MM.1S (cell line): ENCODE data around the gene AKIRIN1.
"Not testable (repeated sequence)": the region's sequence is repeated elsewhere in the genome, so short reads cannot be mapped to it uniquely, and the experiment has no call there.

ENCODE experiments used
- DNase-seq: peaks from one replicate; pipeline ENCODE4 v3.0.0-alpha.2; 2015
- H2AFZ ChIP-seq: fragments of 300-600 bp; sonication (generic); 2 replicates; pipeline ENCODE4 v1.6.0; 2016; ENCODE audit warnings: antibody characterized with exemption, low read length
- H3F3A ChIP-seq: fragments of 300-600 bp; sonication (generic); 2 replicates; pipeline ENCODE4 v1.6.1; 2016; ENCODE audit warnings: mild to moderate bottlenecking, antibody characterized with exemption, low read length, moderate library complexity, mixed read lengths; ENCODE audit not compliant: insufficient read depth
- H3K27ac ChIP-seq: fragments of 300-600 bp; sonication (generic); 2 replicates; pipeline ENCODE4 v1.5.1; 2016; ENCODE audit warnings: mild to moderate bottlenecking, low read length
- H3K27me3 ChIP-seq: fragments of 300-600 bp; sonication (generic); replicated peaks from 2 replicates; pipeline ENCODE4 v1.6.0; 2016; ENCODE audit warnings: low read length; ENCODE audit not compliant: insufficient read depth
- H3K36me3 ChIP-seq: fragments of 300-600 bp; sonication (generic); replicated peaks from 2 replicates; pipeline ENCODE4 v1.6.1; 2016; ENCODE audit warnings: mild to moderate bottlenecking, low read length, mixed read lengths; ENCODE audit not compliant: insufficient read depth
- H3K4me1 ChIP-seq: fragments of 300-600 bp; sonication (generic); 2 replicates; pipeline ENCODE4 v1.6.1; 2016; ENCODE audit warnings: low read length, mixed read lengths
- H3K4me2 ChIP-seq: fragments of 300-600 bp; sonication (generic); 2 replicates; pipeline ENCODE4 v1.6.0; 2016; ENCODE audit warnings: low read depth, low read length
- H3K4me3 ChIP-seq: fragments of 300-600 bp; sonication (generic); 2 replicates; pipeline ENCODE4 v1.5.1; 2016; ENCODE audit warnings: low read length, mixed read lengths
- H3K79me2 ChIP-seq: fragments of 300-600 bp; sonication (generic); 2 replicates; pipeline ENCODE4 v1.6.1; 2016; ENCODE audit warnings: mixed run types, low read length, mixed read lengths
- H3K9ac ChIP-seq: fragments of 300-600 bp; sonication (generic); 2 replicates; pipeline ENCODE4 v1.6.1; 2016; ENCODE audit warnings: low read length, mixed read lengths
- H3K9me2 ChIP-seq: fragments of 300-600 bp; sonication (generic); replicated peaks from 2 replicates; pipeline ENCODE4 v1.6.1; 2016; ENCODE audit warnings: mild to moderate bottlenecking, low read length, mixed read lengths; ENCODE audit not compliant: insufficient read depth
- H3K9me3 ChIP-seq: fragments of 300-600 bp; sonication (generic); replicated peaks from 2 replicates; pipeline ENCODE4 v1.6.1; 2016; ENCODE audit warnings: mild to moderate bottlenecking, low read length, mixed read lengths; ENCODE audit not compliant: insufficient read depth
- H4K20me1 ChIP-seq: fragments of 300-600 bp; sonication (generic); 2 replicates; pipeline ENCODE4 v1.6.1; 2016; ENCODE audit warnings: mild to moderate bottlenecking, low read length, moderate library complexity, mixed read lengths; ENCODE audit not compliant: insufficient read depth
- EZH2 ChIP-seq: fragments of 300-600 bp; sonication (generic); optimal IDR thresholded peaks from 2 replicates; pipeline ENCODE3; 2017; ENCODE audit warnings: low read depth, mild to moderate bottlenecking, antibody characterized with exemption, low read length, mixed read lengths
- EZH2phosphoT487 ChIP-seq: fragments of 300-600 bp; sonication (generic); IDR thresholded peaks from 2 replicates; pipeline ENCODE4 v1.6.1; 2018; ENCODE audit warnings: antibody characterized with exemption, low read length
- TF ChIP-seq, protein P1 (sequence below): fragments of 300-600 bp; sonication (generic); IDR thresholded peaks from 2 replicates; pipeline ENCODE4 v1.5.1; 2016; ENCODE audit warnings: antibody characterized with exemption, low read length, mixed read lengths

The AKIRIN1 gene

GRCh38 chr1:39003794-39004193 is 12.7 kb downstream of the AKIRIN1 start:
- TF ChIP-seq, protein P1, sequence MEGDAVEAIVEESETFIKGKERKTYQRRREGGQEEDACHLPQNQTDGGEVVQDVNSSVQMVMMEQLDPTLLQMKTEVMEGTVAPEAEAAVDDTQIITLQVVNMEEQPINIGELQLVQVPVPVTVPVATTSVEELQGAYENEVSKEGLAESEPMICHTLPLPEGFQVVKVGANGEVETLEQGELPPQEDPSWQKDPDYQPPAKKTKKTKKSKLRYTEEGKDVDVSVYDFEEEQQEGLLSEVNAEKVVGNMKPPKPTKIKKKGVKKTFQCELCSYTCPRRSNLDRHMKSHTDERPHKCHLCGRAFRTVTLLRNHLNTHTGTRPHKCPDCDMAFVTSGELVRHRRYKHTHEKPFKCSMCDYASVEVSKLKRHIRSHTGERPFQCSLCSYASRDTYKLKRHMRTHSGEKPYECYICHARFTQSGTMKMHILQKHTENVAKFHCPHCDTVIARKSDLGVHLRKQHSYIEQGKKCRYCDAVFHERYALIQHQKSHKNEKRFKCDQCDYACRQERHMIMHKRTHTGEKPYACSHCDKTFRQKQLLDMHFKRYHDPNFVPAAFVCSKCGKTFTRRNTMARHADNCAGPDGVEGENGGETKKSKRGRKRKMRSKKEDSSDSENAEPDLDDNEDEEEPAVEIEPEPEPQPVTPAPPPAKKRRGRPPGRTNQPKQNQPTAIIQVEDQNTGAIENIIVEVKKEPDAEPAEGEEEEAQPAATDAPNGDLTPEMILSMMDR = no peak
- TF ChIP-seq EZH2 (no peak), EZH2phosphoT487 (no peak)

DNA sequence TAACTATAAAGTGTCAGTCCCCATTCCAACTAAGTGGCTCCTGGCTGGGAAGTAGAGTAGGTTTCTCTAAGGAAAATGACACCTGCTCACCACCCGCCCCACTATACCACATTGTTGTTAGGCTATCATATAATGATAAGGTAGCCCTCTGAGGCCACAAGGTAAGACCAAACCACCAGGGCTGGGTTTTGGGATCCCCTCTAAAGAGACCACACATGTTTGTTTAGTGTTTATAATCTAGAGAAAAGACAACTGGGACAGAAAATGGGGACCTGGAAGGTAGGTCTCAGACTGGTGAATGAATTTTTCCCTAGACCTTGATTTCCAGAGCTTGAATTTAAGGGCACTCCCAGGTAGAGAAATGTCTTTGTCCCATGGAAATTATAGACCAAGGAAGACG is 15.2 kb downstream of the AKIRIN1 start:
- DNase-seq = no peak
- Histone ChIP-seq H3K79me2 (no peaks in the 10 kb centered on the region), H3K36me3 (peaks cover 10% of the 10 kb centered on the region; the same call in 1 of the 2 replicates), H3F3A (no peaks in the 10 kb centered on the region), H4K20me1 (no peaks in the 10 kb centered on the region), H3K27me3 (no peaks in the 10 kb centered on the region), H3K9ac (no peak overlapping the region), H3K27ac (no peak overlapping the region), H3K4me1 (no peaks in the 10 kb centered on the region), H3K9me2 (no peaks in the 10 kb centered on the region), H3K4me3 (no peak overlapping the region), H3K4me2 (no peak overlapping the region), H3K9me3 (no peaks in the 10 kb centered on the region), H2AFZ (no peak overlapping the region)
- TF ChIP-seq, protein P1 = no peak
- TF ChIP-seq EZH2phosphoT487 (no peak), EZH2 (no peak)

More at GRCh38 chr1:39003794-39004193, 12.7 kb downstream of the AKIRIN1 start:
- Histone ChIP-seq H3K27me3 (no peaks in the 10 kb centered on the region), H3K9me3 (no peaks in the 10 kb centered on the region), H3K9ac (no peak overlapping the region), H3K27ac (no peak overlapping the region), H3K4me3 (no peak overlapping the region), H3K79me2 (peaks cover 17% of the 10 kb centered on the region), H2AFZ (no peak overlapping the region), H3K9me2 (no peaks in the 10 kb centered on the region), H3F3A (no peaks in the 10 kb centered on the region), H3K4me2 (no peak overlapping the region), H3K4me1 (no peaks in the 10 kb centered on the region), H4K20me1 (no peaks in the 10 kb centered on the region), H3K36me3 (peaks cover 15% of the 10 kb centered on the region; the same call in 1 of the 2 replicates)
- no peak for DNase-seq

- Histone ChIP-seq H3K4me3 (no peak overlapping the region), H2AFZ (no peak overlapping the region), H3K4me1 (no peaks in the 10 kb centered on the region), H3K9me2 (no peaks in the 10 kb centered on the region), H3K79me2 (no peaks in the 10 kb centered on the region), H3F3A (no peaks in the 10 kb centered on the region), H3K27ac (no peak overlapping the region), H3K9ac (no peak overlapping the region), H3K27me3 (no peaks in the 10 kb centered on the region), H4K20me1 (no peaks in the 10 kb centered on the region), H3K9me3 (no peaks in the 10 kb centered on the region), H3K4me2 (no peak overlapping the region), H3K36me3 (peaks cover 10% of the 10 kb centered on the region; the same call in 1 of the 2 replicates)
- no peak for DNase-seq
- TF ChIP-seq EZH2 = no peak
- TF ChIP-seq, protein P1 = no peak
- TF ChIP-seq EZH2phosphoT487 = no peak
Measured at GRCh38 chr1:39006726-39007645, 15.9 kb downstream of the AKIRIN1 start.

- not testable (repeated sequence) for H3K4me1 ChIP-seq, H3K27ac ChIP-seq, H2AFZ ChIP-seq, H4K20me1 ChIP-seq, H3K9me2 ChIP-seq, DNase-seq, H3K27me3 ChIP-seq, H3K4me2 ChIP-seq, H3K4me3 ChIP-seq, H3K9ac ChIP-seq, H3F3A ChIP-seq, H3K36me3 ChIP-seq, H3K9me3 ChIP-seq, H3K79me2 ChIP-seq
Measured at GRCh38 chr1:39014956-39015355, 23.9 kb downstream of the AKIRIN1 start.
